Stimulated activated effector memory CD8-positive, alpha-beta T cell treated with anti-CD3 and anti-CD28 coated beads, Interleukin-12 subunit alpha, Interleukin-12 subunit beta, amount 100 ng/mL, for 72 hours (primary cell): ENCODE results near the gene TMEM179.
"Not testable (repeated sequence)": the region's sequence is repeated elsewhere in the genome, so short reads cannot be mapped to it uniquely, and the experiment has no call there.

ENCODE experiments used
- ATAC-seq: fragments of 150-1000 bp; cut with Tn5 transposase; 2 replicates; pipeline ENCODE4 v1.10.0; 2021
- DNase-seq, 2 donors: peaks; one replicate each; pipeline ENCODE4 v3.0.0; 2021 to 2022; ENCODE audit warnings: low spot score in 2 of 2
- H3K27ac Mint-ChIP-seq: one replicate; pipeline ENCODE4 v1.8.0; 2022; ENCODE audit warnings: mild to moderate bottlenecking, mixed read lengths
- H3K36me3 Mint-ChIP-seq: one replicate; pipeline ENCODE4 v1.8.0; 2022; ENCODE audit warnings: mild to moderate bottlenecking, mixed read lengths
- H3K4me1 Mint-ChIP-seq: one replicate; pipeline ENCODE4 v1.8.0; 2022; ENCODE audit warnings: mixed read lengths
- H3K4me3 Mint-ChIP-seq: one replicate; pipeline ENCODE4 v1.8.0; 2022; ENCODE audit warnings: mild to moderate bottlenecking, mixed read lengths
- H3K9me3 Mint-ChIP-seq: one replicate; pipeline ENCODE4 v1.8.0; 2022; ENCODE audit warnings: mixed read lengths

Gene TMEM179

DNA sequence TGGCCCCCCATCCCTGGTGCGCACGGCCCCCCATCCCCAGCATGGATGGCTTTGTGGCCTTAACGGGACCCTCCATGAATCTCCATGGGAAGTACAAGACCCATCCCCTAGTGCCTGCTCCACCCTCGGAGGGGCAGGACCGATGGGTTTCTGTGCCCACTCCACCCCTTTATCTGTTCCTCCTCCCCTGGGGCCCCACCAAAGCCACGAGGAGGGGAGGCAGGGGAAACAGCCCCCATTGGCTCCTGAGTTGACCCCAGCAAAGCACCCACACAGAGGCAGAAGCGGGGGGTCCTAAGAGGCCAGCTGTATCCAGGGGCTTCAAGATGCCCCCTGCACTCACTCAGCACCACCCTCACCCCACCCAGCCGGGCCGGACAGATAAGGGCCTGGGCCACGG is 36.1 kb upstream of the TMEM179 start:
- ATAC-seq, result no peak
- Mint-ChIP-seq H3K27ac (no peak overlapping the region), H3K36me3 (no peaks in the 10 kb centered on the region)

GRCh38 chr14:104639885-104640548 is 35.4 kb upstream of the TMEM179 start:
- Mint-ChIP-seq H3K9me3 (no peaks in the 10 kb centered on the region), H3K4me1 (no peaks in the 10 kb centered on the region), H3K27ac (no peak overlapping the region), H3K4me3 (no peak overlapping the region), H3K36me3 (no peaks in the 10 kb centered on the region)
- ATAC-seq (peak; percentile 71), DNase-seq (peak; percentile 41 to 72)

More for the DNA sequence above, 36.1 kb upstream of the TMEM179 start:
- Mint-ChIP-seq H3K9me3 (no peaks in the 10 kb centered on the region), H3K4me3 (no peak overlapping the region), H3K4me1 (no peaks in the 10 kb centered on the region)
- no peak for DNase-seq

DNA sequence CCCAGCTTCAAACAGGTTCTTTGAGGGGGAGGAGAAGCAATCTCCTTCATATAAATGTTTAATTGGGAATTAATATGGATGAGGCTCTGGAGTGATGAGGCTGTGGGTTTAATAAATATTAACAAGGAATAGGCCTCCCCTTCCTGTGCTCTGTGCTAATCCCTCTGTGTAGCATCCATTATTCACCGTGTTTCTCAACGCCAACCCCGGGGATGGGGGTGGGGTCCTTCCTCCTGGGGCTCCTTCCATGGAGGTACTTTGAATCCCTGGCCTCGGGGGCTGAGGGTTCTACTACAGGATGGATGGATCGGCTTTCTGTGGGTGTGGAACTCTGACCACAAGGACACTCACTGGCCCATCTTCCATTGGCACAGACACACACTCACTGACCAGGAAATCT is 34.9 kb upstream of the TMEM179 start:
- H3K9me3 Mint-ChIP-seq, result no peaks in the 10 kb centered on the region
- DNase-seq (no peak), ATAC-seq (no peak)
- H3K27ac Mint-ChIP-seq, result no peak overlapping the region
- H3K4me1 Mint-ChIP-seq, result no peaks in the 10 kb centered on the region
- no peak overlapping the region for H3K4me3 Mint-ChIP-seq
- H3K36me3 Mint-ChIP-seq, result no peaks in the 10 kb centered on the region

DNA sequence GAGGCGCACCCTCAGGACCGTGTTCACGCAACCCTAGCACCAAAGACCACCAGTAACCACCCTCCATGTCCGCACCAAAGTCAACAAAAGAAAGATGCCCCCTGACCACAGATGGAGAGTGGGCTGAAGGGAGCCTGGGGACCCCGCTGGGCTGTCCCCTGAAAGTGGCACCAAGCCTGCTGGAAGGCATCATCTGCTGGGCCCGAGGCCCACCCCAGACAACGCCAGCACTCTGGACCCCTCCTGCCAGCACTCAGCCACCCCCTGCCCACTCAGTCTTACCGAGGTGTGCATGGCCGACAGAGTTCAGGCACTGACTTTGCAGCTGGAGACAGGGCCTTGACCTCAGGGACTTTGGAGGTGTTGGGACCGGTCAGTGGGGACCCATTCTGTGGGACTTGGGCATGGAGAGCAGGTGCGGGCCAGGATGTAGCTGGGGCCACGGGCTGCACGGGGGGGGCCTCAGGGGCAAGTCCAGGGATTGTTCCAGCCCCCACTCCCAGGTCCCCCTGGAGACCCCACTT is 34.4 kb upstream of the TMEM179 start:
- no peaks in the 10 kb centered on the region for H3K9me3 Mint-ChIP-seq
- DNase-seq, result no peak

DNA sequence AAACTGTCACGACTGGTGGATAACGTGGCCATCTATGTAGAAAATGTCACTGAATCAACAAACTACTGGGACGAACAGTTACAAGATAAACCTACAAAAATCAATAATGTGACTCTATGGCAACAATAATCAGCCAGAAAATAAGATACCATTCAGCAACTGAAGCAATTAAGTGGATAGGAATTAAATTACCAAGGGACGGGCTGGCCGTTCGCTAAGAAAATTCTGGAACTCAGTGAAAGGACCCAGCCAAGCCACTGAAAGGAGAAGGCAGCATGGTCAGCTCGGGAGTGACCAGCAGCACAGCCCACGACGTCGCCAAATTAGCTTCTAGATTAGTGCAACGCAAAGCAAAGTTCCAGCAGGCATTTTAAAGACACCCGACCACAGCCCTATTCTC is 33.6 kb upstream of the TMEM179 start:
- no peak for ATAC-seq
- Mint-ChIP-seq H3K36me3 (no peaks in the 10 kb centered on the region), H3K4me3 (no peak overlapping the region), H3K9me3 (no peaks in the 10 kb centered on the region), H3K4me1 (no peaks in the 10 kb centered on the region), H3K27ac (no peak overlapping the region)
- DNase-seq, result no peak

More for the DNA sequence above, 34.4 kb upstream of the TMEM179 start:
- ATAC-seq, result no peak
- H3K4me3 Mint-ChIP-seq, result no peak overlapping the region
- no peaks in the 10 kb centered on the region for H3K36me3 Mint-ChIP-seq
- no peaks in the 10 kb centered on the region for H3K4me1 Mint-ChIP-seq
- H3K27ac Mint-ChIP-seq, result no peak overlapping the region

DNA sequence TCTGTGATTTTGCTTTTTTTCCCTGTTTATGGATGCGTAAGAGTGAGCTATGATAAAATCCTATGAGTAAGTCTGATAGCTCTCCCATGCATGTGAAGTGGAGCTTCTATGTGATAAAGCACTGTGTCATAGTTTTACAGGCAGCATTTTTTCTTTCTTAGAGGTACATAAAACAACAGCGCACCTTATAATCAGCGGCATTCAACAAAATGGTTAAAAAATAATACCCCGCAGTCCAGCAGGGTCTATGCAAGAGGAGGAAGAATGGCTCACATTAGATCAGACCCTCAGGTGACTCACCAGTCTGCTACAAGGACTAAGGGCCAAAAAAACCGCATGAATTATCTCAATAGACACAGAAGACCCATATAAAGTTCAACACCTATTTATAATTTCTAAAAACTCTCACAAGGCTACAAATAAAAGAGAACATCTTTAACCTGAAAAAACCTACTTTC is 33.0 kb upstream of the TMEM179 start:
- Mint-ChIP-seq H3K27ac (no peak overlapping the region), H3K4me3 (no peak overlapping the region), H3K9me3 (no peaks in the 10 kb centered on the region), H3K4me1 (no peaks in the 10 kb centered on the region), H3K36me3 (no peaks in the 10 kb centered on the region)
- no peak for ATAC-seq
- no peak for DNase-seq

DNA sequence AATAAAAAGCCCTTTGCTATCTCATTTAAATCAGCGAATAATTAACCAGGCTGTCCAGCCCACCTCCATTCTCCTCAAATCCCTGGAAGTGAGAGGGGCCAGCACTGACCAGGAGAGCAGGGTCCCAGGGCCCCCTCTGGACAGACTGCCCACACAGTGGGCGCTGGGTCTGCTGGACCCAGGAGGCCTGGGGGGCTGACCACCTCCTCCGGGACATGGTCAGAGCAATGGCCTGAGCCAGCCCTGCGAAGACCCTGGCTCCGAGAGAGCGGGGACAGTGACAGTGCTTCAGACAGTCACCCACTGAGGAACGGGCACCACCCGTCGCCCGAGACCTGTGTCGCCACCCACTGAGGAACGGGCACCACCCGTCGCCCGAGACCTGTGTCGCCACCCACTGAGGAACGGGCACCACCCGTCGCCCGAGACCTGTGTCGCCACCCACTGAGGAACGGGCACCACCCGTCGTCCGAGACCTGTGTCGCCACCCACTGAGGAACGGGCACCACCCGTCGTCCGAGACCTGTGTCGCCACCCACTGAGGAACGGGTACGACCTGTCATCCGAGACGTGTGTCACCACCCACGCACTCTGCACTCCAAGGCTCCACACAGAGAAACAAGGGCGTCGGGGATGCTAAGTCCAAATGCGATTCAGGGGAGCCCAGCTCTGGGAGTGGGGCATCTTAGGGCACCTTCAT is 32.4 kb upstream of the TMEM179 start:
- not testable (repeated sequence) for H3K36me3 Mint-ChIP-seq, H3K4me1 Mint-ChIP-seq

DNA sequence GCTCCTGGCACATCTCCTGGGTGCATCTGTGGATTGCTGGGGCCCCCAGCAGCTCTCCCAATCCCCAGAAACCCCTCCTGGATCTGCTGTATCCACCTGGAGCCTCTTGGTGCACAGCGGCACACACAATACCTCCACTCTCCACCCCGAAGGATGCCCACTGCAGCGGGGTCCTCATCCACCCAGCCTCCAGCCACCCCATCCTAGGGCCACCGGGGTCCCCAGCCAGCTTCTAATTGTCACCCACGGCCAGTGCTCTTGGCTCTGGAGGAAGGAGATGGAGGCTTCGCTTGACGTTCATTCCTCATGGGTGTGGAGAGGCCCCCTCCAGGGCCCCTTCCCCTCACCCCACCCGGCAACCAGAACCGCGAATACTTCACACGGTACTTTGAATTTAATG is 31.6 kb upstream of the TMEM179 start:
- H3K9me3 Mint-ChIP-seq, result no peaks in the 10 kb centered on the region
- ATAC-seq (no peak), DNase-seq (no peak)
- H3K27ac Mint-ChIP-seq, result no peak overlapping the region
- H3K36me3 Mint-ChIP-seq, result no peaks in the 10 kb centered on the region
- H3K4me1 Mint-ChIP-seq, result no peaks in the 10 kb centered on the region
- H3K4me3 Mint-ChIP-seq, result no peak overlapping the region

More for the DNA sequence above, 32.4 kb upstream of the TMEM179 start:
- H3K27ac Mint-ChIP-seq, DNase-seq, ATAC-seq, H3K4me3 Mint-ChIP-seq, H3K9me3 Mint-ChIP-seq: not testable (repeated sequence)

DNA sequence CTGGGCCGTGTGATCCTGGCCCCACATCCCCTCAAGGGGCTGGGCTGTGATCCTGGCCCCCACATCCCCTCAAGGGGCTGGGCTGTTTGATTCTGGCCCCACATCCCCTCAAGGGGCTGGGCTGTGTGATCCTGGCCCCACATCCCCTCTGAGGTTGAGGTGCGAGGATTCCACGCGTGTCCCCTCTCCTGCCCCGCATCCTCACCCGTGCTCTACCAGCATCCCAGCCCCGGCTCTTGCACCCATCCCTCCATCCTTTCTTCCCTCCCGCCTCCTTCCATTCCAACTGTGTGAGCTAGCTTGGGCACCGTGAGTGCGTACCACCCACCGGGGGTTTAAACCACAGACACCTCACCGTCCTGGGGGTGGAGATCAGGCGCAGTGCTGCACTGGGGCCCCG is 31.1 kb upstream of the TMEM179 start:
- H3K27ac Mint-ChIP-seq, result no peak overlapping the region
- no peak overlapping the region for H3K4me3 Mint-ChIP-seq
- H3K9me3 Mint-ChIP-seq, result no peaks in the 10 kb centered on the region
- ATAC-seq (no peak), DNase-seq (no peak)
- H3K4me1 Mint-ChIP-seq, result no peaks in the 10 kb centered on the region
- no peaks in the 10 kb centered on the region for H3K36me3 Mint-ChIP-seq

DNA sequence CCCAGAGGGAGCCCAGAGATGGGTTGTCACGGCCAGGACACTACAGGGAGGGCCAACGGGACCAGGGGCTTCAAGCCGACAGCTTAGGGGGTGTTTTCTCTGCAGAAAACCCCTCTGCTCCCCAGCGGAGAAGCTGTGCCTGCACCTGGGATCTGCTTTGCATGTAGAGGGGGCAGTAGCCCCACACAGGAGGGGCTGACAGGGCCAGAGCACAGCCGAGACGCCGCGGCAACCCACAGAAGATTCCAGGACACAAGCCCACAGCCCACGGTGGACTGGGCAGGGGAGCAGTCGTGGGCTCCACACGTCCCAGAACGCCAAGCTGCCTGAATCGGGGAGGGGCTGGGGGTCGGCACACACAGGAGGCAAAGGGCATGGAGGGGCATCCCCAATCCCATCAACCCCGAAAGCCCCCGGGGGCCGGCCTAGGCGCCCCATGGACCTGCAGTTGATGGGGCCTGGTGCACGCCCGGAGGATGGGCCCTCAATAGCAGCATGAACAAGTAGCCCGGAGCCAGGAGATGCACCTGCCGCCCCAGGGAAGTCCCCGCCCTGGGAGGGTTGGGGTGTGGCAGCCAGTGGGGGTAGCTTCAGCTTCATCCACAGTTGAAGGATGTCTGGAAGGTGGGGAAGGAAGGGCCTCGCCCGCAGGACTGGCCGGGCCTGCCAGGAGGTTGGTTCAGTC is 30.5 kb upstream of the TMEM179 start:
- H3K4me3 Mint-ChIP-seq, result no peak overlapping the region
- DNase-seq (no peak), ATAC-seq (no peak)
- no peaks in the 10 kb centered on the region for H3K4me1 Mint-ChIP-seq
- H3K36me3 Mint-ChIP-seq, result no peaks in the 10 kb centered on the region
- H3K9me3 Mint-ChIP-seq, result no peaks in the 10 kb centered on the region
- no peak overlapping the region for H3K27ac Mint-ChIP-seq

DNA sequence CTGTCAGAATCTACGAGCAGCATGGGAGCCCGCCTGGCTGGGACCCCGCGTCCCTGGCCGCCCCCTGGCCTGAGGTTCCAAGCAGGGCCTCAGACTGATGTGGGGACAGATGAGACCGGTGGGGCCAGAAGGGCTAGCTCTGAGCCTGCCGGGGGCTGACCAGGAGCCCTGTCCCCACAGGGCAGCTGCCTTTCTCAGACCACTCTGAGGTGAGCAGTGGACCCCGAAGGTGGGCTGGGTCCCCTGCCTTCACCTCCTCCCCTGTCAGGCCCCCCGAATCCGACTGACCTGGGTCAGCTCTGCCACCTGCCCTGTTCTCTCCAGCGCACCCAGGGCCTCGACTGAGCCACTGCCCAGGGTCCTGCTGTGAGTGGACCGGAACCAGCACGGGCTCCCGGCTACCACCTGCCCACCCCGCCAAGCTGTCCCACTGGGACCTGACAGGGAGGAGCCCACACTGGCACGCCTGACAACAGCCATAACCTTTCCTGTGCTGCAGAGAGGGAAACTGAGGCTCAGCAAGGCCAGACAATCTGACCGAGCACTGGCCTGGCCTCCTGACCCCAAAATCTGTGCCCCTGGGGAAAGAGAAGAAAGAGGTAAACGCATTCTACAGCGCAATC is 29.7 kb upstream of the TMEM179 start:
- no peaks in the 10 kb centered on the region for H3K36me3 Mint-ChIP-seq
- no peak overlapping the region for H3K4me3 Mint-ChIP-seq
- H3K4me1 Mint-ChIP-seq, result no peaks in the 10 kb centered on the region
- DNase-seq (no peak), ATAC-seq (peak; percentile 32)
- H3K27ac Mint-ChIP-seq, result no peak overlapping the region
- no peaks in the 10 kb centered on the region for H3K9me3 Mint-ChIP-seq

DNA sequence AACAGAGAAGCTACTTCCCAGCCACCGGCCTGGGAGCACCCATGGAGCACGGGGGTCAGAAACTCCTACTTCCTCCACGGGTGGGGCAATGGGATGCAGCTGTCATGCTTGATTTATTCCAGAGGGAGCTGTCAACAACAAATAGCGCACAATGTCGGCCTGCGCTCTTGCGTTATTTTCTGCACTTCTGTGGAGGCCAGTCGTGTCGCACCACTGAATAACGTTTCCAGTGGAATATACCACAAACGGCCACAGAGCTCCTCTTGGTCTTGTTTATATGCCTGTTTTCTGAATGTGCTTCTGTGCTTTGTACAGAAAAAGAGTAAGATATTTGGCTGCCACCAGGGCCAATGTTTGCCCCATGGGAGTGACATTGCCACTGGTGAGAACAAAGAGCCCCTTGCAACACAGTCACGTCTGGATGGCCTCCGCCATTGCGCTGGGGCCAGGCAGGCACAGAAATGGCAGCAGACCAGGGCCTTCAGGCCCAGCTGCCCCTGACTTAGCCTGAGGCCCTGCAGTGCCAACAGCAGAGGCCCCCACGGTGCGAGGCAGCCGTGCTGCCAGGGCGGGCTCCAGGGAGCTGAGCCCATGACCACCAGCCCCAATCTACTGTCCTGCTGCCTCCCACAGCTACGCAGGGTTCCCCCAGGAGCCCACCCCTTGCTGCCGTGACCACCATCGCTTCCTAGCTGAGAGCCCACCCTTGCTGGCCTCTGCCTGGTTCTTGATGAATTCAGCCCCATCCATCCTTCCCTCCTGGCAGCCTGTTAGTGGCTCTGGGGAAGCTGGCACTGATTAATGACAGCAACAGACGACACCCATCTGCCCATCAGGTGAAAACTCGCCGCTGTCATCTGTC is 28.9 kb upstream of the TMEM179 start:
- Mint-ChIP-seq H3K36me3 (no peaks in the 10 kb centered on the region), H3K4me1 (no peaks in the 10 kb centered on the region)

DNA sequence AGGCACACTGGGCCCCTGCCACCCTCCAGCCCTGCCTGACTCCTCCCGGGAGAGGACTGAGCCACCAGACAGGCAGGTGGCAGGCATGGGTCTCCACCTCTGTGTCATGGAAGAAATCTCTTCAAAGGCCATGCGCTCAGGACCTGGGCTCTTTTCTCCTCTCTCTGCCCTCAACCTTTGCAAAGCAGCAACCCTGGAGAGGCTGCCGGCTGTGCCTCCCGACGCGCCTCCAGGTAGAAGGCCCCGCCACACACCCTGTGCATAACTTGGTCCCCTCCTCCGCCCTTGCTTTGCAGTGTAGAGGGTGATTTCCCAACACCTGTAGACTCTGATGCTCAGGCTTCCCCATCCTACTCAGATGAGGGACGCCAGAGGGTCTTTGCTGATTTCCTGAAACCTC is 28.2 kb upstream of the TMEM179 start:
- DNase-seq, result no peak
- Mint-ChIP-seq H3K9me3 (peaks cover 3% of the 10 kb centered on the region), H3K4me1 (no peaks in the 10 kb centered on the region), H3K27ac (no peak overlapping the region), H3K4me3 (no peak overlapping the region), H3K36me3 (no peaks in the 10 kb centered on the region)
- no peak for ATAC-seq

More for the DNA sequence above, 28.9 kb upstream of the TMEM179 start:
- no peak for ATAC-seq
- no peak for DNase-seq
- Mint-ChIP-seq H3K27ac (no peak overlapping the region), H3K9me3 (peaks cover 3% of the 10 kb centered on the region), H3K4me3 (no peak overlapping the region)

- Mint-ChIP-seq H3K36me3 (no peaks in the 10 kb centered on the region), H3K27ac (no peak overlapping the region), H3K9me3 (peaks cover 12% of the 10 kb centered on the region), H3K4me1 (no peaks in the 10 kb centered on the region), H3K4me3 (no peak overlapping the region)
- ATAC-seq (no peak), DNase-seq (no peak)
Measured at GRCh38 chr14:104624939-104625338, 20.4 kb upstream of the TMEM179 start.
